SK-N-SH treated with all-trans-retinoic acid at 6 μM for 48 hours (cell line): ENCODE results near the gene PLA2G6.

ENCODE experiments used
- ARNTL ChIP-seq: fragments of 450-650 bp; formaldehyde crosslinking; IDR thresholded peaks from 2 replicates; pipeline ENCODE4 v1.5.0; 2020; ENCODE audit warnings: low read depth, mild to moderate bottlenecking, moderate library complexity, borderline replicate concordance
- CSDC2 ChIP-seq: fragments of 250-450 bp; sonication (Bioruptor Pico); IDR thresholded peaks from 2 replicates; pipeline ENCODE4 v1.5.0; 2020; ENCODE audit warnings: mild to moderate bottlenecking, moderate library complexity
- ISL1 ChIP-seq: fragments of 250-450 bp; sonication (Bioruptor Pico); IDR thresholded peaks from 2 replicates; pipeline ENCODE4 v2.1.2; 2022; ENCODE audit warnings: mild to moderate bottlenecking, moderate library complexity
- OSR1 ChIP-seq: fragments of 250-450 bp; sonication (Bioruptor Pico); IDR thresholded peaks from 2 replicates; pipeline ENCODE4 v1.8.0; 2022; ENCODE audit warnings: moderate library complexity, mild to moderate bottlenecking, inconsistent platforms
- ZC3H10 ChIP-seq: fragments of 250-450 bp; sonication (Bioruptor Pico); IDR thresholded peaks from 2 replicates; pipeline ENCODE4 v1.5.1; 2021; ENCODE audit warnings: mild to moderate bottlenecking, moderate library complexity

GRCh38 chr22:38189104-38189503, 7.5 kb upstream of the PLA2G6 start:
- TF ChIP-seq ZC3H10 (CRISPR knock-in tag): no peak
- TF ChIP-seq CSDC2 (CRISPR knock-in tag): no peak
- no peak for TF ChIP-seq OSR1 (CRISPR knock-in tag)
- TF ChIP-seq ARNTL: no peak
- no peak for TF ChIP-seq ISL1
